Right lobe of liver (tissue), 6 donors: ENCODE results near the gene TBC1D26. TPM values are rescaled to one million over a fixed set of nuclear protein-coding genes. Genes with fewer than 3 reads are reported as not detected.

Experiments used
- ATAC-seq, 4 donors: fragments of 200-7000 bp; cut with Tn5 transposase; one replicate each; pipeline ENCODE4 v1.9.1; 2020; ENCODE audit warnings: mild to moderate bottlenecking in 4 of 4, moderate library complexity in 4 of 4
- DNase-seq, 3 donors: peaks; one replicate each; pipeline ENCODE4 v3.0.0-alpha.2; 2020
- H3K27ac ChIP-seq, 3 donors: fragments of 200-600 bp; one replicate each; pipeline ENCODE4 v1.8.0; 2022
- H3K27me3 ChIP-seq, 2 donors: fragments of 200-600 bp; one replicate each; pipeline ENCODE4 v1.8.0; 2022
- H3K36me3 ChIP-seq, 4 donors: fragments of 200-600 bp; sonication (generic) in 1 of 4; one replicate each; pipeline versions ENCODE4 v1.5.1 to v1.8.0; 2017 to 2022; ENCODE audit warnings: control low read depth in 1 of 4
- H3K4me1 ChIP-seq, 4 donors: fragments of 200-600 bp; sonication (generic) in 1 of 4; one replicate each; pipeline versions ENCODE4 v1.5.1 to v1.8.0; 2017 to 2022; ENCODE audit warnings: control low read depth in 1 of 4
- H3K4me3 ChIP-seq, 3 donors: fragments of 200-600 bp; one replicate each; pipeline ENCODE4 v1.8.0; 2022
- H3K9me3 ChIP-seq, 4 donors: fragments of 200-600 bp; sonication (generic) in 1 of 4; one replicate each; pipeline versions ENCODE4 v1.5.1 to v1.8.0; 2017 to 2022; ENCODE audit warnings: control low read depth in 1 of 4
- CTCF ChIP-seq, 4 donors: fragments of 200-600 bp in 3 of 4; fragments of 450-650 bp in 1 of 4; IDR thresholded peaks; one replicate each; pipeline versions ENCODE4 v1.5.1 to v1.8.0; 2016 to 2022; ENCODE audit warnings: antibody characterized with exemption in 4 of 4, mild to moderate bottlenecking in 2 of 4
- POLR2A ChIP-seq: fragments of 450-650 bp; IDR thresholded peaks from one replicate; pipeline ENCODE4 v1.6.1; 2017; ENCODE audit warnings: antibody characterized with exemption, mild to moderate bottlenecking
- WGBS: methylation state at CpG from one replicate; pipeline ENCODE4 v1.1.6; 2018; ENCODE audit warnings: low coverage, low lambda C conversion rate; ENCODE audit not compliant: insufficient coverage; ENCODE audit errors: missing lambda C conversion rate; 5-methylcytosine and 5-hydroxymethylcytosine counted together
- intact Hi-C, 2 donors: fragments of 100-400 bp; cut with DNase I; formaldehyde crosslinking; loops; one replicate each; pipeline versions ENCODE4 v1.11.2 to v1.14.1; 2022
- total RNA-seq, 6 experiments: library from RNA; depleted of rRNA in 2 of 6; stranded (reverse); fragments of >200 nt in 2 of 6; fragmentation: NEBNext Ultra II Directional in 3 of 6; extraction: Animal tissue kit (Norgen Biotek cat#: 25700) in 3 of 6; gene quantifications; one replicate each; pipeline versions ENCODE4 v1.1.0 to v1.2.4, GENCODE V29; 2016 to 2023
- donor health status: DM: no; HTN: yes; CAD: no.
- donor health status: DM: no; HTN: no; CAD: no.
- donor health status: DM: no; HTN: no; CAD: no.
- donor health status: DM: no; HTN: yes; CAD: no.
- donor health status: DM: no; HTN: yes; CAD: no.

Gene TBC1D26
- total RNA-seq, 6 experiments from 2014 or later: not detected

DNA sequence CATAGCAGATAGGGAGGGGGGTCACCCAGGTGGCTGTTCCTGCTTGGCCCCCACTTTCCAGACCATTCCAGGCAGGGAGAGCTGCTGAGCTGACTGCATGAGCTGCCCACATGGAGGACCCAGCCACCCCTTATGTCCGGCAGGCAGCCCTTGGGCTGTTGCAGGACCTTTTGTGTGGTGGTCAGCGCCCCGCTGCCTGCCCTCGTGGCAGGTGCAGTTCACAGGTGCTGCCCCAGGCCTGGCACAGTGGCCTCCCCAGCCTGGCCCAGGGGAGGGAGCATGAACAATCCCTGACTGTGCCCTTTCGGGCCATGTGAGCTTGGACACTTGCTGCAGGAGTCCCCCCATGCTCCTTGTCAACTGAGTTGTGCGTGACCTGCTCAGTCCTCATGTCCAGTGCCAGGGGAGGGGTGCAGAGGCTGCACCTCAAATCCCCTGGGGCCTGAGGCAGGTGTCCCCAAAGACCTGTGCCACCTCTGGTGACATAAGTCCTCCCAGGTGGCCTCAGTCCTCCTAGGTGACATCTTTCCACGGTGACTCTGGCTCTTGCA is 8.6 kb downstream of the TBC1D26 start:
- DNase-seq: peak in 1 of 3 donors; percentile 28

DNA sequence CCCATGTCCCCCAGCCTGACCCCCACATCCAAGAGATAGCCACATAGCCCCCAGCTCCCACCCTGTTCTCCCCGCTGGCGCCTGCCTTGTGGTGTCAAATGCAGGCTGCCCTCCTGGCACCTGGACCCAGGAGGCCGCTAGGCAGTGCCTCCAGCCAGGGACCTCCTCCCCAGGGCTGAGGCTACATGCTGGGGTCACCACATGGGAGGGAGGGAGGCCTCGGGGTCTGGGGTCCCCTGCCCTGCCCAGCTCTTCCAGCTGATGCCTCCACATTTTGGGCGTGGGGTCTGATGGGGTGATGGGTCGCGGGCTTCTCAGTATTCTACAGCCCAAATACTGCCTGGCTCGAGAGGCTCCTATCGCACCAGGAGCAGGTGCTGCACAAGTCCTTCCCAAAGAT is 9.5 kb downstream of the TBC1D26 start:
- intact Hi-C loops: no loop called here
- Histone ChIP-seq H3K4me1 (no peaks in the 10 kb centered on the region), H3K27ac (no peak overlapping the region), H3K27me3 (no peaks in the 10 kb centered on the region), H3K9me3 (no peaks in the 10 kb centered on the region), H3K36me3 (no peaks in the 10 kb centered on the region), H3K4me3 (no peak overlapping the region)
- no peak for TF ChIP-seq POLR2A
- no peak for TF ChIP-seq CTCF (IDR thresholded peaks at IDR 0.05)
- WGBS: 89% methylated on average over 2 of the region's 9 CpGs
- DNase-seq (peak in 1 of 3 donors; percentile 42), ATAC-seq (no peak)

More for the DNA sequence above, 8.6 kb downstream of the TBC1D26 start:
- no peaks in the 10 kb centered on the region for H3K27me3 ChIP-seq
- TF ChIP-seq POLR2A (no peak), CTCF (IDR thresholded peaks at IDR 0.05) (no peak)
- H3K27ac ChIP-seq: no peak overlapping the region
- no peak overlapping the region for H3K4me3 ChIP-seq
- no peaks in the 10 kb centered on the region for H3K4me1 ChIP-seq
- ATAC-seq: no peak
- intact Hi-C loops: no loop called here
- no peaks in the 10 kb centered on the region for H3K9me3 ChIP-seq
- WGBS: no CpG with 5 or more reads among the region's 7 CpGs
- H3K36me3 ChIP-seq: no peaks in the 10 kb centered on the region

GRCh38 chr17:15742051-15742795 is 10.1 kb downstream of the TBC1D26 start:
- no peak for ATAC-seq
- no peak overlapping the region for H3K4me3 ChIP-seq
- intact Hi-C loops: no loop called here

DNA sequence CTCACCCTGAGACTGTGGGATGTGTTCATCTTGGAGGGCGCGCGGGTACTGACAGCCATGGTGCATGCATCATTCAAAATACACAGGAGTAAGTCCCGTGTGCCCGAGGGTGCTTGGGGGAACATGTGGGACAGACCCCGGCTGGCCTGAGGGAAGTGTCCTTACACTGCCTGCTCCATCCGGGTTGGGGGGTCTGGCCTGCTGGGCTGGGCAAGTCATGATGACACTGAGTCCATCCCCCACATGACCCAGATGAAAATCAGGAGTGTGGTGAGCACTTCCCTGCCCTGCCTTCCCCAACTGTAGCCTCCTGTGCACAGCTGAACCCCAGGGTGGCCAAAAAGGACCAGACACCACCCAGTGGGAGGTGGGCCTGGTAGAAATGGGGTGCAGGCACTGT is 10.8 kb downstream of the TBC1D26 start:
- DNase-seq (peak in 1 of 3 donors; percentile 18), ATAC-seq (peak in 1 of 4 donors; percentile 5)
- H3K4me1 ChIP-seq: no peaks in the 10 kb centered on the region
- no peaks in the 10 kb centered on the region for H3K36me3 ChIP-seq
- intact Hi-C loops: no loop called here
- H3K27me3 ChIP-seq: no peaks in the 10 kb centered on the region
- H3K9me3 ChIP-seq: no peaks in the 10 kb centered on the region
- TF ChIP-seq CTCF (IDR thresholded peaks at IDR 0.05) (no peak), POLR2A (no peak)
- H3K27ac ChIP-seq: no peak overlapping the region
- WGBS: 33% methylated on average over 1 of the region's 7 CpGs
- H3K4me3 ChIP-seq: no peak overlapping the region

More at GRCh38 chr17:15742051-15742795, 10.1 kb downstream of the TBC1D26 start:
- H3K36me3 ChIP-seq: no peaks in the 10 kb centered on the region
- no peaks in the 10 kb centered on the region for H3K9me3 ChIP-seq
- no peaks in the 10 kb centered on the region for H3K27me3 ChIP-seq
- TF ChIP-seq CTCF (IDR thresholded peaks at IDR 0.05) (no peak), POLR2A (no peak)
- no peak overlapping the region for H3K27ac ChIP-seq
- no CpG with 5 or more reads among the region's 15 CpGs for WGBS
- H3K4me1 ChIP-seq: no peaks in the 10 kb centered on the region
- peak in 1 of 3 donors; percentile 18 for DNase-seq
